ENCODE measurements around the gene DIP2B.
A peak's percentile ranks its signal among the peaks of the same experiment; 100 is the strongest.
"Not testable (repeated sequence)": the region's sequence is repeated elsewhere in the genome, so short reads cannot be mapped to it uniquely, and the experiment has no call there.

Gene DIP2B

DNA sequence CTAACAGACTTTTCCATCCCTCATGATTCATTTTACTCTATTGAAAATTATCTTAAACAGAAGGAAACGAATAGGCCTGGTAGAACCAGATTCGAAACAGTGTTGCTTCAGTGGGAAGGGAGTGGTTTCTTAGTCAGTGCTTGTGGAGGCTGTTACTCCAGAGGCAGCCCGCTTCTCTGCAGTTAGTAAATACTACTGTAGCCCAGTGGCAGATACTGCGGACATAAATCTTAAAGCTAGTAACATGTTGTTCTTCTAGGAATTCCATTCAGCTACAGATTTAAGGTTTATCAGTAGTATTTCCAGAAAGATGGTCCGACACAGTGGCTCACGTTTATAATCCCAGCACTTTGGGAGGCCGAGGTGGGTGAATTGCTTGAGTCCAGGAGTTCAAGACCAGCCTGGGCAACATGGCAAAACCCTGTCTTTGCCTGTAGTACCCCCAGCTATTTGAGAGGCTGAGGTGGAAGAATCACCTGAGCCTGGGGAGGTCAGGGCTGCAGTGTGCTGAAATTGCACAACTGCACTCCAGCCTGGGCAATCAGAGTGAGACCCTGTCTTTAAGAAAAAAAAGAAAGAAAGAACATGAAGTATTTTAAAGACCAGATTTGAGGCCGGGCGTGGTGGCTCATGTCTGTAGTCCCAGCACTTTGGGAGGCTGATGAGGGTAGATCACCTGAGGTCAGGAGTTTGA lies 45.9 kb downstream of the DIP2B start:
- DNase-seq: peak; percentile 90

DNA sequence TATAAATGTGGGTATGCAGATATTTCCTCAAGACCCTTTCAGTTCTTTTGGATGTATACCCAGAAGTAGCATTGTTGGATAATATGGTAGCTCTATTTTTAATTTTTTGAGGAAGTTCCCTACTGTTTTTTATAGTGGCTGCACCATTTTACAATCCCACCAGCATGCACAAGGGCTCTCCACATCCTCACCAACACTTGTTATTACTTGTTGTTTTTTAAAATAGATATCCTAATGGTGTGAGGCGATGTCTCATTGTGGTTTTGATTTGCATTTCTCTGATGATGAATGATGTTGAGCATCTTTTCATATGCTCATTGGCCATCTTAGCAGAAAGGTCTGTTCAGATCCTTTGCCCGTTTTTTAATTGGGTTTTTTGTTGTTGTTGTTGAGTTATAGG lies 47.1 kb downstream of the DIP2B start:
- peak; percentile 14 for DNase-seq

DNA sequence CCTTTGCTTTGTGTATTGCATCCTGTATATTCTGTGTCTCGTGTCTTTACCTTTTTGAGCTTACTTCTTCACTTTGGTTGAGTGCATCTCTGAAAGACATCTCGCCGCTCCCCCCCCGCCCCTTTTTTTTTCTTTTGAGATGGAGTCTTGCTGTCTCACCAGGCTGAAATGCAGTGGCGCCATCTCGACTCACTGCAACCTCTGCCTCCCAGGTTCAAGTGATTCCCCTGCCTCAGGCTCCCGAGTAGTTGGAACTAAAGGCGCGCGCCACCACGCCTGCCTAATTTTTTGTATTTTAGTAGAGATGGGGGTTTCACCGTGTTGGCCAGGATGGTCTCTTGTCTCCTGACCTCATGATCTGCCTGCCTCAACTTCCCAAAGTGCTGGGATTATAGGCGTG lies 49.9 kb downstream of the DIP2B start:
- no peak for DNase-seq

DNA sequence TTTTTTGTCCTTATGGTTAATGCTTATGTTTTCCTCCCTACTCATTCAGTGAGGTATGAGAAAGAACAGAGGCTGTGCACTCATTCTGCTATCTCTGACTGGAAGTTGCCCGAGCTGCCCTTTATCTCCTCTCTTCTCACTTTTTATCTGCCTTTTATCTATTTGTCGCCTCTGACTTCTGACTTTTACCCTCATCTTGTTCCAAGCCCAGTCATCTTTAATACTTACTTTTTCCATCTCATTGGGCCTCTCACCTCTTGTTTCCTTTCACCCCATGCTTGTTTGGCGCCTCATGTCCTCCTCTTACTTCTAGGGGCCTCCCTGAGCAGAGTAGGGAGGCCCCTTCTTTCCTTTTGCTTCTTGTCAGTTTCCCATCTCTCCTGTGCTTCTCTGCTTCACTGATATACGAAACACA lies 50.7 kb downstream of the DIP2B start:
- DNase-seq: peak; percentile 55

DNA sequence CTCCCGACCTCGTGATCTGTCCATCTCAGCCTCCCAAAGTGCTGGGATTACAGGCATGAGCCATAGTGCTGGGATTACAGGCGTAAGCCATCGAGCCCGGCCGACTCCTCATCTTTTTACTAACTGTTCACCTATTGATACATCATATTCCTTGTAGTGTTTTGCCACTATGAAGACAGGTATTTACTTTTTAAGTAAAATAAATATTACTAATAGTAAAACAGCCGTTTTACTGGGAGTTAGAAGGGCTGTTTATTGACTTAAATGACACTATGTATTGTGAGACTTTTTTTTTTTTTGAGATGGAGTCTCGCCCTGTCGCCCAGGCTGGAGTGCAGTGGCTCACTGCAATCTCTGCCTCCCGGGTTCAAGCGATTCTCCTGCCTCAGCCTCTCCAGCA lies 51.5 kb downstream of the DIP2B start:
- DNase-seq: no peak

DNA sequence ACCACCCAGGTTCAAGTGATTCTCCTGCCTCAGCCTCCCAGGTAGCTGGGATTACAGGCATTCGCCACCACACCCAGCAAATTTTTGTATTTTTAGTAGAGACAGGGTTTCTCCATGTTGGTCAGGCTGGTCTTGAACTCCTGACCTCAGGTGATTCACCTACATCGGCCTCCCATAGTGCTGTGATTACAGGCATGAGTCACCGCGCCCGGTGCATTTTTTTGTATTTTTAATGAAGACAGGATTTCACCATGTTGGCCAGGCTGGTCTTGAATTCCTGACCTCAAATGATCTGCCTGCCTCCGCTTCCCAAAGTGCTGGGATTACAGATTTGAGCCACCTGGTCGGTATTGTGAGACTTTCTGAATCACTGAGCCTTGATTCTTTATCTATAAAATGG lies 52.0 kb downstream of the DIP2B start:
- not testable (repeated sequence) for DNase-seq

DNA sequence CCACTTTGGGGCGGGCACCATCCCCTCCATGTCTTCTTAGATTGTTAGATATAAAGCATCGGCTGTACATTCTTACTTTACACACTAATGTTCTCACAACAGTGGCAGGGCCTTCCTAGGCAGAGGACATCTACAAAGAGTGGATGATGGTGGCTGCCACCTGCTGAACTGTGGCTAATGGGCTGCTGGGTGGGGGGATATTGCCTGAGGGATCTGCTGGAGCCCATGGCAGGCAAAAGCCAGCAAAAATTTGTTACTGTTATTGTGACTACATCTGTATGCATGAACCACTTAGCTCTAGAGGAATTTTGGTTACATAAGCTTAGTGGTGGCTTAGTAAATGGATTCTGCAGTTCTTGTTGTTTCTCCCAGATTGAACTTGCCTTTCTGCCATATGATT lies 52.6 kb downstream of the DIP2B start:
- DNase-seq: no peak

DNA sequence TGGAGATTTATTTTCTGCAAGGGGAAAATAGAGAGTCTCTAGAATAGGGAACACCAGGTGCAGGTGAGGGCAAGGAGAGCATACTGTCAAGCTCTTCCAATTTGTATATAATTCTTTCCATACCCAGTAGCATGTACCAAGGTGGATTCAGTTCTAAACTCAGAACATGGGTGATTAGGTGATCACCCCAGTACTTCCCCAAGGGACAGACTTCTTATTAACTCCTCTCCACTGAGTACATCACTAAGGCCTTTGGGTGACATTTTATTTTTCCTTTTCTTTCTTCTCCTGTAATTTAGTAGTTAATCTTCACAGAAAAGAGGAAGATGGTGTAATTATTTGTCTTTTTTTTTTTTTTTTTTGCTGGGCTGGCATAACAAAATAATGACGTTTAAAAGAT lies 54.2 kb downstream of the DIP2B start:
- no peak for DNase-seq

DNA sequence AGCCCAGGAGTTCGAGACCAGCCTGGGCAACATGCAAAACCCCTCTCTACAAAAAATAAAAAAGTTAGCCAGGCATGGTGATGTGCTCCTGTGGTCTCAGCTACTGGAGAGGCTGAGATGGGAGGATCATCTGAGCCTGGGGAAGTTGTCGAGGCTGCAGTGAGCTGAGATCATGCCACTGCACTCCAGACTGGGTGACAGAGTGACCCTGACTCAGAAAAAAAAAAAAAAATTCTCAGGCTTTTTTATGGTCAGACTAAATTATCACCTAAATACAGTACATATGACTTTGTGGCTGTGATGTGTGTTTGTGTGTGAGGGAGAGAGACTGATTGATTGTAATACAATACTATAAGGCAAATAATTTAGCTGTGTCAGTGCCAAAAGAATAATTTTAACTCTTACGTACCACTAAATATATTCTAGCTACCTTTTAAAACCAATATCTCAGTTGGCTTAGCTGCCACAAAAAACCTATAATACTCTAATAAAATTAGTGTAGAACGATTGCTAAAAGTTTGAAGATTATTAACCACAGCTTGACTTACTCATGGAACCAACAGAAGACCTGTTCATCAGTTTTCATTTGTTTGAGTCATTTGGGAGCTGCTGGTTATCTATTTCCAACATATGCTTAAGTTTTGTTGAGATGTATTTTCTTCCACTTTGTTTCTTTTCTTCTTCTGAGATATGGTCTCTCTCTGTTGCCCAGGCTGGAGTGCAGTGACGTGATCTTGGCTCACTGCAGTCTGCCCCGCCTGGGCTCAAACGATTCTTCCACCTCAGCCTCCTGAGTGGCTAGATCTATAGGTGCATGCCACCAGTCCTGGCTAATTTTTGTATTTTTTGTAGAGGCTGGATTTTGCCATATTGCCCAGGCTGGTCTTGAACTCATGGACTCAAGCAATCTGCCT lies 58.0 kb downstream of the DIP2B start:
- peak; percentile 90 for DNase-seq

DNA sequence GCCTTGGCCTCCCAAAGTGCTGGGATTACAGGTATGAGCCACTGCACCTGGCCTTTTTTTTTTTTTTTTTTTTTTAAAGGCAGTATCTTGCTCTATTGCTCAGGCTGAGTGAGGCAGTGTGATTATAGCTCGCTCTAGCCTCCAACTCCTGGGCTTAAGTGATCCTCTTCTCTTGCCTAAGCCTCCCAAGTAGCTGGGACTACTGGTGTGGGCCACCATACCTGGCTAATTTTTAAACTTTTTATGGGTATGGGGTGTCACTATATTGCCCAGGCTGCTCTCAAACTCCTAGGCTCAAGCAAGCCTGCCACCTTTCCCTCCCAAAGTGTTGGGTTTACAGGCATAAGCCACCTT lies 58.6 kb downstream of the DIP2B start:
- DNase-seq: no peak

DNA sequence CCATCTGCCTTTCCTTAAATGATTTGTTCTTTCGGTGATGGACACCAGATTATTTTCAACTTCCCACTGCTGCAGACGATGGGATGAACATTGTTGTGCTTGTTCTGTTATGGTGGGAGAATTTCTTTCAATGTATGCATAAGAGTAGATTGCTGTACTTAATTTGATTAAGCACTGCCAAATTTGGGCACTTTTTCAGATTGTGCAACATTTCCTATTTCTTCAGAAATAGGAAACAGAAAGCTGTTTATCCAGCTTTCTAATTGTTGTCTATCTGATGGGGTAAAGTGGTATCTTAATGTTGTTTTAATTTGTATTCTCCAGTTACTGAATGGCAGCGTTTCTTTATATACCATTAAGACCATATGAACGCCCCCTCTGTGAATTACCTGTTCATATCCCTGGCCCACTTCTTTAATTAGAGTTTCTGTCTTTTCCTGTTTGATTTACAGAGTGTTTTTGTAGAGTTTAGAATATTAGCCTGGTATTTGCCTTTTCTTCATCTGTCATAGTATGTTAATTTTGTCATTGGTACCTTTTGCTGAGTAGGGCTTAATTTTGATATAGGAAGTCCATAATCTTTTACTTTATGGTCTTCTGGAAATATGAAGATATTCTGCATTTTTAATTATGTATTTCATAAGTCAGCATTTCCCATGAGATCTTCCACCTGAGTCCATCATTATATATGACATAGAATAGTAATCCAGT lies 59.6 kb downstream of the DIP2B start:
- DNase-seq: peak; percentile 65

DNA sequence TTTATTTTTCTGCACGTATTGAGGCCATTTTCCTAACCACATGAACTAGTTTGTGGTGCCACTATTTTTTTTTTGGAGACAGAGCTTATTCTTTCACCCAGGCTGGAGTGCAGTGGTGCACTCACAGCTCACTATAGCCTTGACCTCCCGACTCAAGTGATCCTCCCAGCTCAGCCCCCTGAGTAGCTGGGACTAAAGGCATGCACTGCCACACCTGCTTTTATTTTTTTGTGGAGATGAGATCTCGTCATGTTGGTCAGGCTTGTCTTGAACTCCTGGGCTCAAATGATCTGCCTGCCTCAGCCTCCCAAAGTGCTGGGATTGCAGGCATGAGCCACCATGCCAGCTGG lies 60.1 kb downstream of the DIP2B start:
- DNase-seq: no peak

DNA sequence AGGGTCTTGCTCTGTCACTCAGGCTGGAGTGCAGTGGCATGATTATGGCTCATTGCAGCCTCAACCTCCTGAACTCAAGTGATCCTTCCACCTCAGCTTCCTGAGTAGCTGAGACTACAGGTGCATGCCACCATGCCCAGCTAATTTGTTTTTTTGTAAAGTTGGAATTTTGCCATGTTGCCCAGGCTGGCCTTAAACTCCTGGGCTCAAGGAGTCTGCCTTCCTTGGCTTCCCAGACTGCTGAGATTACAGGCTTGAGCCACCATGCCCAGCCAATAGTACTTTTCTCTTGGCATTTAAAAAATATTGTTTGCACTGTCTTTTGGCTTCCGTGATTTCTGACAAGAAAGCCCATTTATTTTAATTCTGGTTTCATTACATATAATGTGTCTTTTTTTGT lies 61.3 kb downstream of the DIP2B start:
- no peak for DNase-seq

DNA sequence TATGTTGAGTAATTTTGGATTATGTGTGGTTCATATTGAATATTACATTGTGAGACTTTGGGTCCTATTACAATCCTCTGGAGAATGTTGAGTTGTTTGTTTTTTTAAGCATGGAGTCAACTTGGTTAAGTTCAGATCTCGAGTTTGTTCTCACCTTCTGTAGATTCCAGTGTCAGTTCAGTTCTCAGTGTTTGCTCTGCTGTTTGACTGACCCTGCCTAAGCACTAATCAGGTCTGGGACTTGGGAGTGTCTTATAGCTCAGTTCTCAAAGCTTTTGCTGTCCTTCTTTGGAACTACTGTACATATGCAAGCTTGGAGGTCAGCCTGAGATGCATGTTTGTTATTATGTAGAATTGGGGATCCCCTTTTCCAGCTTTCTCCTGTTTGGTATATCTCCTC lies 63.1 kb downstream of the DIP2B start:
- no peak for DNase-seq

DNA sequence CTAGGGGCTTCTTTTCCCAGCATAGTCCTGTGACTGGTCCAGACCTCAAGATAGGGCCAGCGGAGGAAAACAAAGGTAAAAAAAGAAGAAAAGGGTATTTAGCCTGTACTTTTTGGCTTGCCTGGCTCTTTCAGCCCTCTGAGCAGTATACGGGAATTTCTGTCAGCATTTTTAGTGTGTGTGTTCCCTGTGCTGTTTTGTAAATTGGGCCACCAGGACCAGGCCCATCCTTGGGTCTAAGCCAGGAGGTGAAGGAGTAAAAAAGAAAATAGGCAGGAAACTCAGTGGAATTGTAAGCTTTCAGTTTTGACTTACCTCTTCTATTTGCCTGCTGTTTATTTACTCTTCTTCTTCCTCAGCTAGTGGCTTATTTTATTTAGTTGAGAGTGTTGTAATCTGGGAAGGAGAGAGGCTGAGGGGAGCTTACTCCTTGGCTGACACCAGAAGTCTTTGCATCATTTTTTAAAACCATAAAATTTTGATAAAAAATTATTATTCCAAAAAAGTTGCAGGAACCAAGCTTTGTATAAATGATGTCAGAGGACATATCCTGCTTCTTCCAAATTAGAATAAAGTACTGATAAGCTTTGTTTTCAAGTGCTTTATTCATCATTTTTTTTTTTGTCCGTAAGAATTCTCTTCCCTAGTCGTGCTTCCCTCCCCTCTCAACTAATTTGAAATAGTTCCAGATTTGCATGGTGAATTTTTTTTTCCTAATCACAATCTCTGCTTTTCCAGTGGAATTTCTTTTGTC lies 63.7 kb downstream of the DIP2B start:
- no peak for DNase-seq

DNA sequence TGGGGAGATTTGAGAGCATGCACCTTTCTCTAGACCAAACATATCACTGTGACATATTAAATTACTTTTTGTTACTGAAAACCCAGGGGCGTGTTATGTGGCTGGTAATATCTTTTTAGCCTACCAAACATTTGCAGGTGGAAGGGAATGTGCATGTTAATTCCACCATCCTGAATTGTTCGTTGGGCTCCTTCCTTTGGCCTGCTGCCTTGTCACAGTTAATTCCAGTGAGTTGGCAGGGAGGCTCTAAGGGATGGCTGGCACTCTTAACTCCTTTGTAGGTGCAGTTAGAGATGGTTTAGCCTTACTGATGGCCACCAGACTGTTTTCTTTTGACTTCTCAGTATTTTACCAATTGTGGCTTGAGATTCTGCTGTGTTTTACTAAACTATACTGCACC lies 64.5 kb downstream of the DIP2B start:
- no peak for DNase-seq

DNA sequence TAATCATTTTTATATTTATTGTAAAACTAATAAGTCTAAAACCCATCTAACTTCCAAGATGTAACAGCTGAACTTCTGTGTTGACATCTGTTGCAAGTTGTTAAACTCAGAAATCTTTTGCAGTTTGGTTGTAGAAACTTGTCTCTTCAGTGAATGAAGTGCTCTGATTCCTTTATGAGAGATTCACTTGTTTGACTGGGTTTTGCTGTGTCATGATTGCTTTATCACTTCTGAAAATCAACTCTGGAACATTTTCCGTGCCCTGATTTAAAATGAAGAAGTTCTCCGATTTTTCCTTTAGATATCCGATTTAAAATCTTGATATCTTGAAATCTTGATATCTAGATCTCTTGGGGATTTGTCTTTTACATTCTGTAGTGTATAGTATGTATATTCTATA lies 65.1 kb downstream of the DIP2B start:
- DNase-seq: no peak

DNA sequence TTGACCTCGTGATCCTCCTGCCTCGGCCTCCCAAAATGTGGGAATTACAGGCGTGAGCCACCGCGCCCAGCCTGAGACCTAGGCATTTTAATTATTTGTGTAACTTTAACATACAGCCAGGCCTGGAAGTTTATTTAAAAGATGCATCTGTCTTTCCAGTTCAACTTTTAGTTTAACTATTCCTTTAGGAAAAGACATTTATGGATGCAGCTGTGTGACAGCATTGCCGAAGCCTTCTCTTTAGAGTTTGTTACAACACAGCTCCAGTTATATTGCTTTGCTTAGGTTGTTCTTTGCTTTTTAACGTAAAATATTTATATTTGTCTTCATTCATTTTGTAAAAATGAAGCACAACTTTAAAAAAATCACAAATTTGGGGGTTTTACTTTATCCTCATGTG lies 67.0 kb downstream of the DIP2B start:
- no peak for DNase-seq

DNA sequence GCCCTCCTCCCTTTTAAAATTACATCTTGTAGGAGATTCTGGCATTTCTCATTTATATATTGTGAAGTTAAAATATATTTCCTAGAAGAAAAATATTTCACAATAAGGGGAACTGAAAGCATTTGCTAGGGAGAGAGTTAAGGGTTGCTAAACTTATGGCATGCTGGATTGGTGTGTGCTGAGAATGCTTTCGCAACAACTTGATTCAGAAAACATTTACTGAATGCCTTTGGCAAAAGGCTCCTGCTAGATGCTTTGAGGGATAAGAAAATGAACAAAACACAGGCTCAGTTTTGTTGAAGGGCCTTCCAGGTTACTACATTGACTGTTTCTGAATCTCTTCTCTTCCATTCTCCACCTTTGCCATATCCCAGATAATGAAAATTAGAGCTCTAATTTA lies 67.5 kb downstream of the DIP2B start:
- peak; percentile 77 for DNase-seq

DNA sequence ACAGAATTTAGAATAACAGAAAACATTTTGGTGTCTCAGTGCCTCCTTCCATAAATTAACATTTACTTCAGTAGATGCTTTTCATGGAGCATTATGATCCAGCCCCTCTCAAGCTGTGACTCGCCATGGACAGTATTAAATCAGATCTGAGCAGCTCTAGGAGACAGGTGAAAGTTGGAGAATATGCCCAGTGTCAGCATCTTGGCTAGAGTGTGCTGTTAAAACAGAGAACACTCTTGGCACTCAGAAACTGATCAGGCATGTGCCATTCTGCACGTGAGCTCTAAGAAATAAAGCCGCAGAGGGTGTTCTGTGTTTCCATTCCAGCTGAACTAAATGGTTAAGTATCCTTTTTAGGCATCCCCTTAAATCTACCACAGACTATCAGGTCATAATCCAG lies 68.0 kb downstream of the DIP2B start:
- no peak for DNase-seq

DNA sequence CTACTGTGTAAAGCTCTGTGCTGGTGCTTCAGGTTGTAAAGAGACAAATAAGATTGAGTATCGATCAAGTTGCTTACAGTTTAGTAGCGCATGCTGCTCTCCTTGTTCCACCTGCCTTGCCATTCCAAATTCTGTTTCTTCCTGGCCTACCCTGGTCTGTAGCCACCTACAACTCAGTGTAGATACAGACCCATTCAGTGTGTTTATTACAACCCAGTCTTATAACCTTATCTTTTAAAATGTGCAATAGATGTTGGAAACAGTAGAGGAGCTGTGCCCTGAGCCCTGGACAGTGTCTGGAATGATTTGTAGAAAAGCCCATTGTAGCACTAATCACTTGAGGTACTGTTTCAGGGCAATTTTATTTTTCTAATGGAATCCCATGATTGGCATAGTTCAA lies 68.5 kb downstream of the DIP2B start:
- no peak for DNase-seq

DNA sequence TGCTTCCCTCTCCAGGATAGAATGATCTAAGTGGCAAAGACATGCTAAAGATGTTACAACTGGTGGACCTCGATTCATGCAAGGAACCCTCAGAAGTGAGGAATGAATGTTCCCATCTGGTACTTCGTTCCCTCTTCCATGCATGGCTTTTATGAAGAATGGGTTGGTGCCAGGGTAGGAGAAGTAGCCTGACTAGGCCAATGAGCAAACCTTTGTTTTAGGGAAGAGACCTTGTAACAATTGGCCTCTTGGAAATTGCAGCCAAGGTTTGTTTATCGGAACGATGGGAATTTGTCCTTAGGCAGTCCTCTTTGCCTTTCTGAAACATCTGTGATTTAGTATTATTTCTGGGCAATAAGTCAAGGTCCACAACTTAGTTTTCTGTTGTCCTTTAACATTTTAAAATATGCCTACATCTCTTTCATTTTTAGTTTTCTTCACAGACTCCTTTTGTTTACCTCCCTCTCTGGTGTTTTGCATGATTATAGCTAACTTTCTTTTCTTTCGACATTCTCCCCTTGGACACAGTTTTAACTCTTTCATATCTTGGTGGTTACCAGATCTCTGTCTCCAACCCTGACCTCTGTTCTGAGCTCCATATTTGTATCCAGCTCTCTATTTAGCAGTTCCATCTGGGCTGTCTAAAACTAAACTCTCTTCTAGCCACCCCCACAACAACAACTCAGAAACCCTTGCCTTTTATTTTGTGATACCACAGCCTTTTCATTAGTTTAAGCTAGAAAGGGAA lies 70.0 kb downstream of the DIP2B start:
- no peak for DNase-seq

Data from hematopoietic multipotent progenitor cell treated with erythropoietin and hydrocortisone succinate and interleukin-3 and kit ligand, for 4 days (in vitro differentiated cells).